Measurements from ENCODE around the gene MACROH2A1.

Gene MACROH2A1

DNA sequence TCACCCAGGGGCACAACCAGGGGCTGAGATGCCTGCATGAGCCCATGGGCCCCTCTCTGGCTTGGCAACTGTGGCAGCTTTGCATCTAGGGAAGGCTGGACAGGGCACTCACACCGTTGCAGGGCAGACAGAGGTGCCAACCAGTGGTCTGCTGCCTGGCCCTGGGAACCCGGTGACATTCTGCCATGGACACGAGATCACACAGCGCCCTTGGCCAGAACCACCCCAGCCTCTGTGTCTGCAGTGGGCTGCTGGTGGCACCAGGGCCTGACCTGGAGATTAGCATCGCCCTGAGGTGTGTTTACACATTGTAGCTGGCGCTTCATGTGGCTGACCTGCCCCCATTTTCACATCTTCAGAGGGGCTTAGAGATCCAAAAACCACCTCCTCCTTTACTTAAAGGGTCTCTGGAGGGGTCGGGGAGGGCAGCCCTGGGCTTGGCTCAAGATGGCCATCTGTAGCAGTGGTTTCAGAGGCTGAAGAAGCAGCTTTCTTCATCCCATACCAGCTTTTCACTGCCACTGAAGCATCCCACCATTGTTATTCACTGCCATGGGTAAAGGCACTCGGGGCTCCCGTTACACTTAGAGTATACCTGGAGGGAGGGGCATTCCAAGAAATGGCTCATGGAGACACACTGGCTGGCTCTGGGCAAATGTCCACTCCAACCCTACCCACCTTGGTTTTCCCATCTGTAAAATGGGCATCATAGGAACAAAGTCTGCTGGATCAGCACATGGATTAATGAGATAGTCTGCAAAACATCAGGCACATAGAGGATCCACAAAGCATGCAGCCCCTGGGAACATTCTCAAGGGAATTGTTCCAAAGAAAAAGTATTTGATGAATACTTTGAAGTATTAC, 36.7 kb upstream of the MACROH2A1 start:
- ATAC-seq (no peak), DNase-seq (no peak)

DNA sequence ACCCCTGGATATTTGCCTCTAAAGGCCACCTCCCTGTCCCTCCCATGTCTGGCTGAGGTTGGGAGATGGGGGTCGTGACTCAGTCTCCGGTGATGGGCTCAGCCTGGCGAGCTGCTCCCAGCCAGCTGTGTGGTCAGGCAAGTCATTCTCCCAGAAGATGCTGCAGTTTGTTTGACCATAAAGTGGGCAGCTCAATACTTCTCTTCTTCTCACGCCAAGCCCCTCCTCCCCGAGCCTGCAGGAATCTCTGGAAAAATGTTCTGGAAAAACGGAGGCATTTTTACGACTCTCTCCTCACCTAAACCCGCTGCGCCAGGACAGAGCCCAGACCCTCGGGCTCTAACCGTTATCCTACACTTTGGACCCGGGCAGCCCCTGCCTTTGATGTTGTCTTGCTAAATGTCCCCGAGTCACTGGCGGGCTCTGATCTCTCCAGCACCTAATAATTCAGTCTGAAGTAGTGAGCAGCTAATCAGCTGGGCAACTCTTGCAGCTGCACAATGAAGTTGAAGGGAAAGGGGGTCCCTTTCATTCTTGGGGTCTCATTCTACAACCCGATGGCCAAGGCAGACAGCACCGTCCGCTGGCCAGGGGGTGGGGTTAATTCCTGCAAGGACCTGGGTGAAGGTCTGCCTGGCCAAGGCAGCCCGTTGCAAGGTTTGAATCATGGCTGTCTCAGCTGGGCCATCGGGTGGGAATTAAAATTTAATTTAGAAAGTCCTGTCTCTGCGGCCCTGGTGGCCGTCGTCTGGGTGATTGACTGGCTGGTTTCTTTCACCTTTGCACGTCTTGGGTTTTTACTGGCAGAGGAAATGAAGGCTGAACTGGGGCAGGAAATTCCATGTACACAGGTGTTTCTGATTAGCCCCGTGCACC, 35.8 kb upstream of the MACROH2A1 start:
- ATAC-seq (no peak), DNase-seq (no peak)

GRCh38 chr5:135433681-135434426, 34.8 kb upstream of the MACROH2A1 start:
- no peak for DNase-seq
- ATAC-seq: no peak

GRCh38 chr5:135432113-135432512, 33.1 kb upstream of the MACROH2A1 start:
- no peak for ATAC-seq

DNA sequence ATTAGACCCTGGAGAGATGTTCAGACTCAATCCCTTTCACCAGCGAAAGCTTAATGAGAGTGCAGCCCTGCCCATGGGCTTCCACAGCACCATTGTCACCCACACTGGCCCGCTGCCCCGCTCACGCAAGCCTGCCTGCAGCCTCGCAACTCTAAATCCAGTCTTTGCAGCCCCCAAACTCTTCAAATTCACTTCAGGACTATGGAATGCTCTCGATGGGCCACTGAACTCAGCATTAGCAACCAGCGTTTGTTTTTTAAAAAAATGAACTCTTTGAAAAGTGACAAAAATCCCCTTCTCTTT, 31.1 kb upstream of the MACROH2A1 start:
- ATAC-seq: no peak

More at GRCh38 chr5:135432113-135432512, 33.1 kb upstream of the MACROH2A1 start:
- no peak for DNase-seq

DNA sequence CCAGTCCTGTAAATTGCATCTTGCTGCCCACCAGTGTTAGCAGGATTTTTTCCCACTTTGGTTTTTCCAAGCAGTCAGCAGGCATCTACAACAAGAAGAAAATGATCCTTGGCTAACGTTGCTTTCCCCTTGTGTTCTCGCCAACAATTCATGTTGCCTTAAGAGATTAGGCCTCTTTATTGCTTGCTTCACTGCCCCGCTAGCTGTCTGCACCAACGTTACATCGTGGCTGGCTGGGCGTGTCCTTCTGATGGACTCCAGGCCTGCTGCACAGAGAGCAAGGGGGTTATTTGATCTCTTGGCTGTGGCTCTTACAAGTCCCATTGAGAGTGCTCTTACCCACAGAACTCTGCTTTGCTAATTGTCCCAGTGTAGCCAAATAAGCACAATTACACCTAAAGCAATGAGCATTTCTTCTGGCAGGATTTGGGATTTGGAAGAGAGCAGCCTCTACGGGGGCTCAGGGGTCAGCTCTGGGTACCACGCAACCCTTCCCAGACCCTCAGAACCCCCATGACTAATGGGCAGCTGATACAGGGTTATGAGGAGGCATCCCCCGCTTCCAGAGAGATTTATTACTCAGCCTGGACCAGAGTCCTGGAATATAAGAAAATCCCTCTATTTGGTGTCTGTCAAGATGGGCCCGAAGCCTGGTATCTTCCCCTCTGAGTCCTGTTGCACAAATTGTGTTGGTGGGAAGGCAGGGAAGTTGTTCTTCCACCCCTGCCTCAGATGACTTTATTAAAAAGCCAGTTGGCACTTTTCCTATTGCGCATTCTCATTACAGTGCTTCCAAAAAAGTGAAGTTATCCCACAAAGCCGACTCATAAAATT, 30.5 kb upstream of the MACROH2A1 start:
- DNase-seq (no peak), ATAC-seq (no peak)

More for the DNA sequence above, 31.1 kb upstream of the MACROH2A1 start:
- DNase-seq: no peak

DNA sequence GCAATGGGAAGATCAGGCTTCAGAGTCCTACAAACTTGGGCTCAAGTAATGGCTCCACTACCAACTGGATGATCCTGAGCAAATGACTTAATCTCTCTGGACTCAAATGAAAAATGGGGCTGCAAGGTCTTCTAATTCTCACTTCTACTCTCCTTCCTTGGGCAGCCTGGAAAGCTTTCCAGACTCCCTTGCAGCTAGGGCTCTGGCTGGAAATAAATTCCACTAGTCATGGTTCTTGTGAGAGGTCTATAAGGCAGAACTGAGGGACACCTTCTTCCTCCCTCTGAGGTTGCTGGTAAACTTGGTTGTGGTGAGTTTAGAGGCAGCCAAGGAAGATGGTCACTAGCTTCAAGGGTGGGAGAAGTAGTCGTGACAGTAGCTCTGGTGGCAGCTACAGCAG, 29.6 kb upstream of the MACROH2A1 start:
- ATAC-seq: no peak
- no peak for DNase-seq

DNA sequence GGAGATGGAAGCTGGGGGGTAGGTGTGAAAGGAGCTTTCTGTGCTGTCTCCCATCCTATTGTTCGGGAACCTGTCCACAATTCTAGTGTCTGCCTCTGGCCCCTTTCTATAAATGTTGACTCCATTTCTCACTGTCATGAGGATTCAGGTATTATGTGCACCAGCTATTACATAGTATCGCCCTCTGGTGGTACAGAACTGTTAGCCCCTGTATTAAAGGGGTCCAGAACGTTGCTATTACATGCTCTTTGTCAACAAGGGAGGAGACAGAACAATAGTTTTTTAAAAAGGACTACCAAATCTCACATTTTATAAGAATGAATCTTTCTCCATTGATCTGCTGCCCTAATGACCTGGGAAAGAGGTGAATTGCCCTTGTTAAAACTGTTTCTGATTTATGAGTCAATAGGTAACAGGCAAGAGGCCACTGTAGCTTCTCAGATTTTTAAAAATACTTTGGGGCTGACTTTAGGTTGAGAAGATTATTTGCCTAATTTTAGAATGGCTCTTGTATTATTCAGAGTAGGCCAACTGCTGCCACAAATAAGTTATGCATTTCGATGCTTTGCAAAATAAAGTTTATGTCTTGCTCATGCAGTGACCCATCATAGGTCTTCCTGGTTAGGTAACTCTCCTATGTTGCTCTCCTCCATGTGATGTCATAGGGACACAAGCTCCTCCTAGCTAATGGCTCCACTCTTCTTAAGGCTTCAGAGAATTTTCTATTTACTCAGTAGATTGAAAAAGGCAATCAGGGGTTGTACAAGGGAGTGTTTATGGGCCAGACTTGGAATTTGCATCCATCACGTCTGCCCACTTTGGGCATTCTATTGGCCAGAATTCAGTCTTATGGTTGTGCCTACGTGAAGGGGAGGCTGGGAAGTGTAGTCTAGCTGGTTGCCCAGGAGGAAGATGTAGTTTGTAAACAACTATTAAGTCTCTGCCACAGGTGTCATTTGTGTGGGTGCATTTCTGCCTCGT, 27.4 kb upstream of the MACROH2A1 start:
- DNase-seq: peak; percentile 21
- peak; percentile 88 for ATAC-seq

DNA sequence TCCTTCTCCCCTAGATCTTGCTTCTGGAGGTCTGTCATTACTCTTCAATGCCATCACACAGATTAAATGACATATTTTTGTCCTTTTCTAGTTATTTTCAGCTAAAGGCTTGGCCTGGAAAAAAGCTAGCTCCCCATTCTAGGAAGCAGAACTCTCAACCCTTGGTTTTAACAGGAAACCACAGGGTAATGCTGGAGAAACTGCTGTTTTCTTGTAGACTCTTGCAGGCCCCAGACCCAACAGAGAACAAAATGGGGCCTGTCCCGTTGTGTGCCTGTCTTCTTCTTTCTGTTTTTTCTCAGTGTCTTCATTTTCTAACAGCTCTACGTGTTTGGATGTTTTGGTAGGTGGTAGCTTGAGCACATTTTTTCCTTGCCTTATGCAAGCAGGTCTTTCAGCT, 26.6 kb upstream of the MACROH2A1 start:
- ATAC-seq: no peak
- no peak for DNase-seq

DNA sequence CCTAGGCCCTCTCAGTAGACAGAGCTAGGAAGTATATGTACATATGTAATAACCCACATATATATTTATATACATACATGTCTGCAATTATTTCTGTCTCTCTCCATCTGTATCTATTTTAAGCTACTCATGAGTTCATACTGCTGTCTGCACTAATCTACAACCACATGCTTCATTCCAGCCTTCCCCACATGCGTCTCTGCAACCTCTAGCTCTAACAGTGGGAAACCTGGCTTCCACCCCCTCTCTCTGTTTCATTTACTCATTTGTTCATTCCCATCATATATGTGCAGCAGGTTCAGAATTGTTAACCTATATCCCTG, 24.8 kb upstream of the MACROH2A1 start:
- ATAC-seq: no peak
- DNase-seq: no peak

GRCh38 chr5:135423146-135423845, 24.3 kb upstream of the MACROH2A1 start:
- ATAC-seq: no peak

GRCh38 chr5:135422419-135422818, 23.4 kb upstream of the MACROH2A1 start:
- DNase-seq (no peak), ATAC-seq (no peak)

More at GRCh38 chr5:135423146-135423845, 24.3 kb upstream of the MACROH2A1 start:
- no peak for DNase-seq

DNA sequence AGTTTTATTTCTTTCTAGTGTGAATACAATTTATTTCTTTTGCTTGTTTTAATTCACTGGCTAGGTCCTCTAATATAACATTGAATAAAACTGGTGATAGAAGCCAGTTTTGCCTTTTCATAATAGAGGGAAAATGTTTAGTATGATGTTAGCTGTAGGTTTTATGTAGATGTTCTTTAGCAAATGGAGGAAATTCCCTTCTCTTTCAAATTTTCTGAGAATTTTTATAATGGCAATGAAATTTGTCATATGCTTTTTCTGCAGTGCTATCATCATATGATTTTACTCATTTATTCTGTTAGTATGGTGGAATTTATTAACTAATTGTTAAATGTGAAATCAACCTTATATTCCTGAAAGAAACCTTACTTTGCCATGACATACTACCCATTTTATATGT, 18.1 kb upstream of the MACROH2A1 start:
- no peak for ATAC-seq
- DNase-seq: no peak

- no peak for ATAC-seq
- no peak for DNase-seq
Observed at GRCh38 chr5:135405082-135405481, 6.1 kb upstream of the MACROH2A1 start.

DNA sequence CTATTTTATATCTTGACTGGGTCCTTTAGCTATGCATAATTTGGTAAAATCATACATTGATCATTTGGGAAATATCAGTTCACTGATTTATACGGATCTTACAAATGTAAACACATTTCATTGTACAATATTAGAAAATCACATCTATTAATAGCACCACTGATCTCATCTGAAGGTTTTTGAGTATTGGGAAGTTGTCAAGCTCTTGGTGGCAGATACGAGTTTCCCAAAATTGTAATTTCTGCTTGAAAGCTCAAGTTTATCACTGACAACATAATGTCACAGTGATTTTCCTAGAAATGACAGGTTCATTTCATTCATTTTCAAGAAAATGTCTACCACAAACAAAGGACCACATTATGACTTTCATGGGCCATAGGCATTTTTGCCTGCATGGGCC, 3.0 kb upstream of the MACROH2A1 start:
- no peak for DNase-seq

GRCh38 chr5:135400866-135401265, 1.8 kb upstream of the MACROH2A1 start:
- DNase-seq: no peak
- no peak for ATAC-seq

More for the DNA sequence above, 3.0 kb upstream of the MACROH2A1 start:
- ATAC-seq: no peak

DNA sequence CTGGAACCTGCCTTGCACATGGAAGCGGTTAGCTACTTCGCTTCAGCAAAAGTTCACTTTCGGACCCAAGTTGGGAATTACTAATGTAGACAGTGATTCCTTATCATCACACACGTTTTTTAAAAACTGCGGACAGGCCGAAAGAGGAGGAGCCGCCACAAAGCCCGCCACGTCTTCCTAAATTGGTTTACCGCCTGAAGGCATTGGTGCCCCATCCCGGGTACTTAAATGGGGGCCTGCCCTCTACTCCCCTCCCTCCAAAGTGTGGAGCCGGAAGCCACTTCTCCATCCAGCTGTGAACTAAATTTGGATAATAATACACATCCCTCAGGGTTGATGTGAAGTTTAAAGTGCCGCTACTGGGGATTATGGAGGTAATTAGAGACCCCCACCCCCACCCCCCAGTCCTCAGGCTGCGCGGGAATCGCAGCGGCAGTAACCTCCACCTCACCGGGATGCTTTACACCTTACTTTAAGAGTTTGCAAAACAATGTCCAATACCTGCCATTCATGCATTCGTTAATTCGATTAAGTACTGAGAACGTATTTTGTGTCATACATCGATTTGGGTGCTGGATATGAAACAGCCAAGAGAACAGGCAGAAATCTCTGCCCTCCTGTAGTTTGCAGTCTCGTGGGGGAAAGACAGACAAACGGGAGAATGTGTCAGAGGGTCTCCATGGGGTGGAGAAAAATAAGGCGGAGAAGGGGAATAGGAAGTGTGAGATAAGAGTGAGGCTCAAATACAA, 937 bp upstream of the MACROH2A1 start:
- ATAC-seq (no peak), DNase-seq (no peak)

DNA sequence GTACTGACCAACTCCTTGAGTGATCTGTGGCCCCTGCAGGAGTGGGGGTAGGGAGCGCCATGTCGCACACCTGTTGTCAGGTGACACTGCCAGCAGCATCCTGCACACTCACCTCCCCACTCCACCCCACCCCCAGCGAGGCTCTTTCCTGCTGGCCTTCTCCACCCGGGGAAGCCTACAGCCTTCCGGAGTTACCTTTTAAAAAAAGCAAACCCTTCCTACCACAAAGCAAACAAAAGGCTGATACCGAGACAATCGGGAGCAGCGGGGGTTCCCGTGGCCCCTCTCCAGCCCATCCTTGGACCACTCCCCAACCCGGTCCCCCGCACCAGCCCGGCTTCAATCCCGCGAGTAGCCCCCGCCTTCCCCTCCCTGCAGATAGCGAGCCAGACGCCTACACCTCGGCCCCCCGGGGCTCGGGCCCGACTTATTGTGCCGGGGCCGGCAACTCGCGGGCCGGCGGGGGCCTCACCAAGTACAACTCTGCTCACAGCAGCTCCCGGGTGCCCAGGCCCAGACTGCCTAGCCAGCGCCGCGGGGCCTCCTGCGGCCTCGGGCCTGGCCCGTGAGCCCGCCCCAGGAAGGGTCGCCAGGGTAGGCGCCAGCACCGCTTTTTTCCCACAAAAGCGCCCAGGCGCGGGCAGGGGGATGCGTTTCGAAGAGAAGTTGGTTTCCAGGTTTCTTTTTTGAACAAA, 724 bp downstream of the MACROH2A1 start:
- ATAC-seq (peak; percentile 34), DNase-seq (peak; percentile 59)

- no peak for DNase-seq
Observed at GRCh38 chr5:135397084-135397483, 1.9 kb downstream of the MACROH2A1 start.

More at GRCh38 chr5:135397084-135397483, 1.9 kb downstream of the MACROH2A1 start:
- ATAC-seq: no peak
